ENCODE measurements around the gene THADA. TPM values are rescaled to one million over a fixed set of nuclear protein-coding genes. Genes with fewer than 3 reads are reported as not detected.

The THADA gene
- total and polyA plus RNA-seq, 2 donors (not counting 3 experiments of a cell fraction or from before 2014, with no cell fraction given): 22.6 to 25.3 TPM

DNA sequence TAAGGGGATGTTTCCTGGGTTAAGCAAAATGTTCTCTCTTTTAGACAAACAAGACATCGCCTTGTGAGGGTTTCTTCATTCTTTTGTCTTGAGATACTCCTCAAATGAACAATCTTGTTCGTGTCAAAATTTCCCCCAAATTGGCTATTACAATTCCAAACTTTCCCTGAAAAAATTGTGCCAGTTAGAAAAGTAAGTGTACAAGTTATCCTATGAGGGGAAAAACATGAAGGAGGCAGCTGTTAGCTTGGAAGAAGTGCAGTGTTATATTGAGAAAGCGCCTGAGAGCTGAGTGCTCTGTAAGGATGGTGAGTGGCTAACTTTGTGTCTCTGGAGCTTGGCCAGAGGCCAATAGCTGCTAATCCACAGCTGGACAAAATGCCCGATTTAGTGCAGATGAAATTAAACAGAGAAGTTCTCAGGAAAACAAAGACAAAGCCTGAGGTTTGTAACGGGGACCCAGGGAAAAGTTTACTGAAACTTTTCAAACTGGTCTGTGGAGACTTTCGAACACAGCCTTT, 27.2 kb upstream of the THADA start:
- Histone ChIP-seq H2AFZ (ENCODE audit: low read depth, low read length) (no peak overlapping the region), H3K27me3 (ENCODE audit: control insufficient read depth in 2 of 2, insufficient read depth in 2 of 2, low read length in 2 of 2) (peaks cover 4 to 15% of the 10 kb centered on the region in 2 experiments), H3K9me1 (replicated peaks; ENCODE audit: control insufficient read depth, extremely low read depth, insufficient read depth, low read length) (no peaks in the 10 kb centered on the region), H3K9ac (replicated peaks; ENCODE audit: extremely low read depth, insufficient read depth, low read length) (no peak overlapping the region), H3K4me2 (ENCODE audit: insufficient read depth, low read length) (no peak overlapping the region), H3K4me1 (ENCODE audit: control insufficient read depth, extremely low read depth, insufficient read depth, low read length) (no peaks in the 10 kb centered on the region), H3K27ac (ENCODE audit: insufficient read depth, low read depth, low read length) (no peak overlapping the region), H3K9me3 (replicated peaks; ENCODE audit: control insufficient read depth, insufficient read depth, low read length) (no peaks in the 10 kb centered on the region), H4K20me1 (replicated peaks; ENCODE audit: control insufficient read depth, extremely low read depth, insufficient read depth, low read length) (no peaks in the 10 kb centered on the region), H3K4me3 (replicated peaks in 1 of 3; ENCODE audit: insufficient read depth in 1 of 3, low read depth in 1 of 3, low read length in 3 of 3) (no peak overlapping the region), H3K36me3 (ENCODE audit: control insufficient read depth in 2 of 2, extremely low read depth in 1 of 2, insufficient read depth in 2 of 2, low read length in 2 of 2) (no peaks in the 10 kb centered on the region), H3K79me2 (ENCODE audit: control insufficient read depth, insufficient read depth, low read length) (no peaks in the 10 kb centered on the region)
- FAIRE-seq (no peak), DNase-seq (ENCODE audit: low read depth, low spot score) (no peak)
- ChIA-PET CTCF (no interaction called here), POLR2A (no interaction called here)
- intact Hi-C loops (cut with micrococcal nuclease): no loop called here
- TF ChIP-seq POLR2AphosphoS5 (IDR thresholded peaks at IDR 0.05; ENCODE audit: insufficient read depth, low read depth, low read length): no peak
- TF ChIP-seq EZH2 (IDR thresholded peaks at IDR 0.05; ENCODE audit: borderline replicate concordance, low read depth, low read length, severe bottlenecking): no peak
- TF ChIP-seq, protein P1, sequence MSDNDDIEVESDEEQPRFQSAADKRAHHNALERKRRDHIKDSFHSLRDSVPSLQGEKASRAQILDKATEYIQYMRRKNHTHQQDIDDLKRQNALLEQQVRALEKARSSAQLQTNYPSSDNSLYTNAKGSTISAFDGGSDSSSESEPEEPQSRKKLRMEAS (IDR thresholded peaks at IDR 0.05; ENCODE audit: insufficient read depth, insufficient read length): no peak
- TF ChIP-seq JUN (IDR thresholded peaks at IDR 0.05; ENCODE audit: borderline replicate concordance, insufficient read depth, insufficient read length, low read depth): no peak
- TF ChIP-seq FOS (IDR thresholded peaks at IDR 0.05; ENCODE audit: borderline replicate concordance, insufficient read depth, low read length): no peak
- TF ChIP-seq GATA2 (IDR thresholded peaks at IDR 0.05; ENCODE audit: insufficient read depth, insufficient read length, low read depth, low read length): no peak
- no peak for TF ChIP-seq POLR2A (IDR thresholded peaks at IDR 0.05; ENCODE audit: low read depth, low read length)
- TF ChIP-seq, protein P2, sequence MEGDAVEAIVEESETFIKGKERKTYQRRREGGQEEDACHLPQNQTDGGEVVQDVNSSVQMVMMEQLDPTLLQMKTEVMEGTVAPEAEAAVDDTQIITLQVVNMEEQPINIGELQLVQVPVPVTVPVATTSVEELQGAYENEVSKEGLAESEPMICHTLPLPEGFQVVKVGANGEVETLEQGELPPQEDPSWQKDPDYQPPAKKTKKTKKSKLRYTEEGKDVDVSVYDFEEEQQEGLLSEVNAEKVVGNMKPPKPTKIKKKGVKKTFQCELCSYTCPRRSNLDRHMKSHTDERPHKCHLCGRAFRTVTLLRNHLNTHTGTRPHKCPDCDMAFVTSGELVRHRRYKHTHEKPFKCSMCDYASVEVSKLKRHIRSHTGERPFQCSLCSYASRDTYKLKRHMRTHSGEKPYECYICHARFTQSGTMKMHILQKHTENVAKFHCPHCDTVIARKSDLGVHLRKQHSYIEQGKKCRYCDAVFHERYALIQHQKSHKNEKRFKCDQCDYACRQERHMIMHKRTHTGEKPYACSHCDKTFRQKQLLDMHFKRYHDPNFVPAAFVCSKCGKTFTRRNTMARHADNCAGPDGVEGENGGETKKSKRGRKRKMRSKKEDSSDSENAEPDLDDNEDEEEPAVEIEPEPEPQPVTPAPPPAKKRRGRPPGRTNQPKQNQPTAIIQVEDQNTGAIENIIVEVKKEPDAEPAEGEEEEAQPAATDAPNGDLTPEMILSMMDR (IDR thresholded peaks at IDR 0.05; ENCODE audit: extremely low read depth in 1 of 2, insufficient read depth in 1 of 2, low read depth in 1 of 2, low read length in 2 of 2): no peak
- TF ChIP-seq MYC (IDR thresholded peaks at IDR 0.05; ENCODE audit: low read depth, low read length): no peak
- no TSS peak for BruUV-seq (replicated peaks)
- dilution Hi-C loops (cut with MboI; ENCODE audit: extremely low pct_ligation_motif_present, low sequenced_read_pairs): no loop called here

Data from endothelial cell of umbilical vein (primary cell).